ENCODE results near the gene CDC16.

The CDC16 gene

DNA sequence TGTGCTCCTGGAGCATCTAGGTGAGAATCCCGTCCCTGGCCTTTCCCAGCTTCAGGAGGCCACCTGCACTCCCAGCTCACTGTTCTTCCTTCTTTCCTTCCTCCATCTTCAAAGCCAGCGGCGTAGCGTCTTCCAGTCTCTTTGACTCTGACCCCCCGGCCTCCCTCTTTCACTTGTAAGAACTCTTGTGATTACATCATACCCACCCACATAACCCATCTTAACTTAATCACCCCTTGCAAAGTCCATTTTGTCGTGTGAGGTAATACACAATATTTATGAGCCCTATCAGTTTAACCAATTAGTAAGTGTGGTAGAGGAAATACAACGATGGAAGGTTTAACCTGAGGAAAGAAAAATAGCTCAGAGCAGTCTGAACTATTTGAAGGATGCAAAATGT, 4.6 kb upstream of the CDC16 start:
- no peak overlapping the region for H3K4me3 ChIP-seq (ENCODE audit: low read depth, low read length)
- in situ Hi-C loops (cut with HindIII; ENCODE audit: low sequenced_read_pairs) = no loop called here
- TF ChIP-seq, protein P1, sequence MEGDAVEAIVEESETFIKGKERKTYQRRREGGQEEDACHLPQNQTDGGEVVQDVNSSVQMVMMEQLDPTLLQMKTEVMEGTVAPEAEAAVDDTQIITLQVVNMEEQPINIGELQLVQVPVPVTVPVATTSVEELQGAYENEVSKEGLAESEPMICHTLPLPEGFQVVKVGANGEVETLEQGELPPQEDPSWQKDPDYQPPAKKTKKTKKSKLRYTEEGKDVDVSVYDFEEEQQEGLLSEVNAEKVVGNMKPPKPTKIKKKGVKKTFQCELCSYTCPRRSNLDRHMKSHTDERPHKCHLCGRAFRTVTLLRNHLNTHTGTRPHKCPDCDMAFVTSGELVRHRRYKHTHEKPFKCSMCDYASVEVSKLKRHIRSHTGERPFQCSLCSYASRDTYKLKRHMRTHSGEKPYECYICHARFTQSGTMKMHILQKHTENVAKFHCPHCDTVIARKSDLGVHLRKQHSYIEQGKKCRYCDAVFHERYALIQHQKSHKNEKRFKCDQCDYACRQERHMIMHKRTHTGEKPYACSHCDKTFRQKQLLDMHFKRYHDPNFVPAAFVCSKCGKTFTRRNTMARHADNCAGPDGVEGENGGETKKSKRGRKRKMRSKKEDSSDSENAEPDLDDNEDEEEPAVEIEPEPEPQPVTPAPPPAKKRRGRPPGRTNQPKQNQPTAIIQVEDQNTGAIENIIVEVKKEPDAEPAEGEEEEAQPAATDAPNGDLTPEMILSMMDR (IDR thresholded peaks at IDR 0.05; ENCODE audit: low read depth, low read length, missing control alignments) = no peak
- no peak for DNase-seq (ENCODE audit: low read depth)

DNA sequence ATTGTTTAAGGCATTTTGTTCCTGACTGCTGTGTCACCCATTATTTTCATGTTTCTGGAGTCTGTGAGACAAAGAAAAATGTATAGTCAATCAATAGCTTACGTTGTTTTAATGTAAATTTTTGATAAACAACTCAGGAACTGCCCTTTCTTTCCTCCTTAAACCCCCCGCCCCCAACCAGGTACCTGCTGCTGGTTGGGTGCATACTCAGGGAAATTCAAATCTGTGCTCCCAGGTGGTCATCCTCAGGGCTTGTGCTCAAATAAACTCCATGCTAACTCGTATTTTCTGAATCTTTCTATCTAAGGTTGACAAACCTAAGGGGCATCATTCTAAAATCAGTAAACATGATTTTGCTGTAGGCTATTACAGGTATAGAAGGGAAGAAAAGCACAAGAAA, 4.1 kb upstream of the CDC16 start:
- DNase-seq (ENCODE audit: low read depth) = no peak
- TF ChIP-seq, protein P1 (IDR thresholded peaks at IDR 0.05; ENCODE audit: low read depth, low read length, missing control alignments) = no peak
- in situ Hi-C loops (cut with HindIII; ENCODE audit: low sequenced_read_pairs) = no loop called here
- H3K4me3 ChIP-seq (ENCODE audit: low read depth, low read length) = no peak overlapping the region

- in situ Hi-C loops (cut with HindIII; ENCODE audit: low sequenced_read_pairs) = no loop called here
- TF ChIP-seq, protein P1 (IDR thresholded peaks at IDR 0.05; ENCODE audit: low read depth, low read length, missing control alignments) = no peak
- no peak for DNase-seq (ENCODE audit: low read depth)
- H3K4me3 ChIP-seq (ENCODE audit: low read depth, low read length) = no peak overlapping the region
Observed at GRCh38 chr13:114231886-114232285, 2.8 kb upstream of the CDC16 start.

DNA sequence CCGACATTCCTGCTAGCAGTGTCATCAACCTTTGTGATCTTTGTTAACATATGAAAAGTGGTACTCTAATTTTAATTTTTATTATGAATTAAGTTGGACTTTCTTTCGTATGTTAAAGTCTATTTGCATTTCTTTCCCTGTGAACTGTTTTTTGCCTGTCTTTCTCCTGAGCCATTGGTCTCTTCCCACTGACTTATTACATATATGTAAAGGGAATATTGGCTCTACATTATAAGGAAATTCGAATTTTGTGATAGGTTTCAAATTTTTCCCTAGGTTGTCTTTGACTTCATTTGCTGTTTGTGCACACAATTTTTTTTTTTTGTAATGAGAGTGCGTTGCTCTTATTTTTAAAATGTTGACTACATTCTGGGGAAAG, 442 bp upstream of the CDC16 start:
- DNase-seq (ENCODE audit: low read depth) = no peak
- TF ChIP-seq, protein P1 (IDR thresholded peaks at IDR 0.05; ENCODE audit: low read depth, low read length, missing control alignments) = no peak
- peak overlapping the region; percentile 95 for H3K4me3 ChIP-seq (ENCODE audit: low read depth, low read length)
- in situ Hi-C loops (cut with HindIII; ENCODE audit: low sequenced_read_pairs) = no loop called here

- in situ Hi-C loops (cut with HindIII; ENCODE audit: low sequenced_read_pairs) = no loop called here
- no peak for DNase-seq (ENCODE audit: low read depth)
- TF ChIP-seq, protein P1 (IDR thresholded peaks at IDR 0.05; ENCODE audit: low read depth, low read length, missing control alignments) = no peak
- H3K4me3 ChIP-seq (ENCODE audit: low read depth, low read length) = peak overlapping the region; percentile 95
Observed at GRCh38 chr13:114235697-114236096, 1.0 kb downstream of the CDC16 start.

- DNase-seq (ENCODE audit: low read depth) = no peak
- in situ Hi-C loops (cut with HindIII; ENCODE audit: low sequenced_read_pairs) = no loop called here
- TF ChIP-seq, protein P1 (IDR thresholded peaks at IDR 0.05; ENCODE audit: low read depth, low read length, missing control alignments) = no peak
- peak overlapping the region; percentile 95 for H3K4me3 ChIP-seq (ENCODE audit: low read depth, low read length)
Observed at GRCh38 chr13:114236227-114236626, 1.5 kb downstream of the CDC16 start.

Measured in astrocyte of the cerebellum (primary cell).